ENCODE results near the gene NCKIPSD.

DNA sequence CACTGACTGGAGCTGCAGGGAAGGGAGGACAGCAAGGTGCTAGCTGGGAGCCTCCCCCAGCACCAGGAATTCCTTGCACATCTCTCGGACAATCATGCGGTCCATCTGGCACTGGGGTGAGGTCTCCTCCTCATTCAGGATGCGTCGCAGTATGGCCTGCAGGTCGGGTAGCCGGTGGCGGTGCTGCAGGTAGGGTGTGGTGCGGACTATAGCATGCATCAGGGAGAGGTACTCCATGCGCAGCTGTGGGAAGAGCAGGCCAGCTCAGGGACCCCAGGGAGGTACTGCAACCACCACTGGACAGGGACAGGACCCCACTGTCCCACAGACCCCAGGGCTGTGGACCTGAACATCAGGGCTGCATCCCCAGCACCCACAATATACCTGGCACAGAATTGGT, 11.2 kb downstream of the NCKIPSD start:
- TF ChIP-seq, protein P1, sequence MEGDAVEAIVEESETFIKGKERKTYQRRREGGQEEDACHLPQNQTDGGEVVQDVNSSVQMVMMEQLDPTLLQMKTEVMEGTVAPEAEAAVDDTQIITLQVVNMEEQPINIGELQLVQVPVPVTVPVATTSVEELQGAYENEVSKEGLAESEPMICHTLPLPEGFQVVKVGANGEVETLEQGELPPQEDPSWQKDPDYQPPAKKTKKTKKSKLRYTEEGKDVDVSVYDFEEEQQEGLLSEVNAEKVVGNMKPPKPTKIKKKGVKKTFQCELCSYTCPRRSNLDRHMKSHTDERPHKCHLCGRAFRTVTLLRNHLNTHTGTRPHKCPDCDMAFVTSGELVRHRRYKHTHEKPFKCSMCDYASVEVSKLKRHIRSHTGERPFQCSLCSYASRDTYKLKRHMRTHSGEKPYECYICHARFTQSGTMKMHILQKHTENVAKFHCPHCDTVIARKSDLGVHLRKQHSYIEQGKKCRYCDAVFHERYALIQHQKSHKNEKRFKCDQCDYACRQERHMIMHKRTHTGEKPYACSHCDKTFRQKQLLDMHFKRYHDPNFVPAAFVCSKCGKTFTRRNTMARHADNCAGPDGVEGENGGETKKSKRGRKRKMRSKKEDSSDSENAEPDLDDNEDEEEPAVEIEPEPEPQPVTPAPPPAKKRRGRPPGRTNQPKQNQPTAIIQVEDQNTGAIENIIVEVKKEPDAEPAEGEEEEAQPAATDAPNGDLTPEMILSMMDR (IDR thresholded peaks at IDR 0.05): no peak
- no peak for TF ChIP-seq POLR2A (IDR thresholded peaks at IDR 0.05)
